Upper lobe of left lung (tissue), 6 donors: Measurements from ENCODE around the gene GNAZ. TPM values are rescaled to one million over a fixed set of nuclear protein-coding genes. Genes with fewer than 3 reads are reported as not detected.
A peak's percentile ranks its signal among the peaks of the same experiment; 100 is the strongest.

Experiments used
- ATAC-seq, 2 donors: fragments of 200-7000 bp; cut with Tn5 transposase; one replicate each; pipeline ENCODE4 v1.9.1; 2022; ENCODE audit warnings: mild to moderate bottlenecking in 2 of 2, moderate library complexity in 2 of 2; ENCODE audit not compliant: low FRiP score in 2 of 2
- DNase-seq, 2 donors: peaks; one replicate each; pipeline ENCODE4 v3.0.0-alpha.2; 2019 to 2020
- H3K27ac ChIP-seq, 4 donors: fragments of 200-600 bp; sonication (generic); one replicate each; pipeline ENCODE4 v1.5.1; 2016 to 2019
- H3K27me3 ChIP-seq, 4 donors: fragments of 200-600 bp; sonication (generic); one replicate each; pipeline ENCODE4 v1.5.1; 2017 to 2019
- H3K36me3 ChIP-seq, 4 donors: fragments of 200-600 bp; sonication (generic); one replicate each; pipeline ENCODE4 v1.5.1; 2016 to 2019
- H3K4me1 ChIP-seq, 4 donors: fragments of 200-600 bp; sonication (generic); one replicate each; pipeline ENCODE4 v1.5.1; 2018 to 2019
- H3K4me3 ChIP-seq, 4 donors: fragments of 200-600 bp; sonication (generic); one replicate each; pipeline ENCODE4 v1.5.1; 2017 to 2019; ENCODE audit warnings: mild to moderate bottlenecking in 2 of 4, moderate library complexity in 1 of 4
- H3K9me3 ChIP-seq, 4 donors: fragments of 200-600 bp; sonication (generic); one replicate each; pipeline ENCODE4 v1.5.1; 2018 to 2019
- CTCF ChIP-seq, 6 experiments: fragments of 450-650 bp in 4 of 6; fragments of 200-600 bp in 2 of 6; sonication (generic) in 2 of 6; IDR thresholded peaks; one replicate each; pipeline ENCODE4 v1.5.1; 2016 to 2019; ENCODE audit warnings: antibody characterized with exemption in 6 of 6
- EP300 ChIP-seq, 4 donors: sonication (generic); formaldehyde crosslinking; IDR thresholded peaks; one replicate each; pipeline ENCODE4 v1.5.1; 2017; ENCODE audit warnings: antibody characterized with exemption in 4 of 4, control low read depth in 2 of 4
- POLR2A ChIP-seq, 4 donors: fragments of 450-650 bp; IDR thresholded peaks; one replicate each; pipeline ENCODE4 v1.5.1; 2016 to 2017; ENCODE audit warnings: antibody characterized with exemption in 4 of 4, mild to moderate bottlenecking in 2 of 4
- POLR2AphosphoS5 ChIP-seq, 2 donors: sonication (generic); formaldehyde crosslinking; IDR thresholded peaks; one replicate each; pipeline ENCODE4 v1.5.1; 2017; ENCODE audit warnings: antibody characterized with exemption in 2 of 2
- WGBS, 2 donors: methylation state at CpG; one replicate each; pipeline ENCODE4 v1.1.5; 2017 to 2018; 5-methylcytosine and 5-hydroxymethylcytosine counted together
- total RNA-seq, 6 donors: library from RNA; depleted of rRNA in 4 of 6; stranded (reverse); fragments of >200 nt in 4 of 6; gene quantifications; one replicate each; pipeline versions ENCODE4 v1.1.0 to v1.2.1, GENCODE V29; 2016 to 2021
- donor health status: DM: no; HTN: no; CAD: no; lungs with moderate emphysema.
- donor health status: DM: no; HTN: yes; CAD: no; lungs with severe emphysema.

The GNAZ gene
- total RNA-seq, 6 donors from 2014 or later, result 0.80 to 7.3 (median 2.7) TPM; not detected in 1

GRCh38 chr22:23154461-23154860 is 84.1 kb downstream of the GNAZ start:
- Histone ChIP-seq H3K36me3 (no peaks in the 10 kb centered on the region), H3K27ac (peak overlapping the region in 3 of 4 donors; percentile 42 to 86 (median 74)), H3K9me3 (no peaks in the 10 kb centered on the region), H3K27me3 (no peaks in the 10 kb centered on the region), H3K4me1 (peaks cover 21 to 64% (median 41%) of the 10 kb centered on the region in 4 donors), H3K4me3 (no peak overlapping the region)
- TF ChIP-seq POLR2A (IDR thresholded peaks at IDR 0.05) (no peak), EP300 (IDR thresholded peaks at IDR 0.05) (no peak), POLR2AphosphoS5 (IDR thresholded peaks at IDR 0.05) (no peak), CTCF (IDR thresholded peaks at IDR 0.05) (no peak)
- WGBS, 2 donors, result 91 to 93% methylated on average over 5 of the region's 5 CpGs
- ATAC-seq, result no peak
- no peak for DNase-seq

- H3K4me3 ChIP-seq, result no peak overlapping the region
- WGBS, 2 donors, result 93 to 98% methylated on average over 3 of the region's 3 CpGs
- ATAC-seq (no peak), DNase-seq (no peak)
- H3K36me3 ChIP-seq, result no peaks in the 10 kb centered on the region
- H3K27me3 ChIP-seq, result no peaks in the 10 kb centered on the region
- H3K4me1 ChIP-seq, result peaks cover 16 to 57% (median 36%) of the 10 kb centered on the region in 4 donors
- H3K27ac ChIP-seq, result no peak overlapping the region
- no peaks in the 10 kb centered on the region for H3K9me3 ChIP-seq
- no peak for TF ChIP-seq EP300 (IDR thresholded peaks at IDR 0.05)
- TF ChIP-seq POLR2AphosphoS5 (IDR thresholded peaks at IDR 0.05), result no peak
- TF ChIP-seq POLR2A (IDR thresholded peaks at IDR 0.05), result no peak
- no peak for TF ChIP-seq CTCF (IDR thresholded peaks at IDR 0.05)
Observed at GRCh38 chr22:23155143-23155542, 84.8 kb downstream of the GNAZ start.

GRCh38 chr22:23155831-23156230 is 85.5 kb downstream of the GNAZ start:
- H3K4me3 ChIP-seq, result no peak overlapping the region
- no peaks in the 10 kb centered on the region for H3K27me3 ChIP-seq
- peaks cover 12 to 51% (median 33%) of the 10 kb centered on the region in 4 donors for H3K4me1 ChIP-seq
- 93 to 100% methylated on average over 5 to 9 of the region's 9 CpGs for WGBS, 2 donors
- no peaks in the 10 kb centered on the region for H3K36me3 ChIP-seq
- H3K27ac ChIP-seq, result no peak overlapping the region
- H3K9me3 ChIP-seq, result no peaks in the 10 kb centered on the region
- DNase-seq, result no peak
- ATAC-seq, result no peak
- TF ChIP-seq EP300 (IDR thresholded peaks at IDR 0.05), result no peak
- no peak for TF ChIP-seq POLR2AphosphoS5 (IDR thresholded peaks at IDR 0.05)
- TF ChIP-seq POLR2A (IDR thresholded peaks at IDR 0.05), result no peak
- TF ChIP-seq CTCF (IDR thresholded peaks at IDR 0.05), result no peak

GRCh38 chr22:23156286-23156685 is 86.0 kb downstream of the GNAZ start:
- 59 to 62% methylated on average over 8 of the region's 8 CpGs for WGBS, 2 donors
- Histone ChIP-seq H3K27me3 (no peaks in the 10 kb centered on the region), H3K4me1 (peaks cover 12 to 47% (median 29%) of the 10 kb centered on the region in 4 donors), H3K4me3 (no peak overlapping the region), H3K36me3 (no peaks in the 10 kb centered on the region), H3K27ac (peak overlapping the region in 1 of 4 donors; percentile 49), H3K9me3 (no peaks in the 10 kb centered on the region)
- ATAC-seq (no peak), DNase-seq (peak in 1 of 2 donors; percentile 51)
- TF ChIP-seq POLR2AphosphoS5 (IDR thresholded peaks at IDR 0.05), result no peak
- TF ChIP-seq CTCF (IDR thresholded peaks at IDR 0.05), result no peak
- no peak for TF ChIP-seq POLR2A (IDR thresholded peaks at IDR 0.05)
- no peak for TF ChIP-seq EP300 (IDR thresholded peaks at IDR 0.05)
